ENCODE data around the gene NBPF11.
"Not testable (repeated sequence)": the region's sequence is repeated elsewhere in the genome, so short reads cannot be mapped to it uniquely, and the experiment has no call there.

NBPF11 gene

DNA sequence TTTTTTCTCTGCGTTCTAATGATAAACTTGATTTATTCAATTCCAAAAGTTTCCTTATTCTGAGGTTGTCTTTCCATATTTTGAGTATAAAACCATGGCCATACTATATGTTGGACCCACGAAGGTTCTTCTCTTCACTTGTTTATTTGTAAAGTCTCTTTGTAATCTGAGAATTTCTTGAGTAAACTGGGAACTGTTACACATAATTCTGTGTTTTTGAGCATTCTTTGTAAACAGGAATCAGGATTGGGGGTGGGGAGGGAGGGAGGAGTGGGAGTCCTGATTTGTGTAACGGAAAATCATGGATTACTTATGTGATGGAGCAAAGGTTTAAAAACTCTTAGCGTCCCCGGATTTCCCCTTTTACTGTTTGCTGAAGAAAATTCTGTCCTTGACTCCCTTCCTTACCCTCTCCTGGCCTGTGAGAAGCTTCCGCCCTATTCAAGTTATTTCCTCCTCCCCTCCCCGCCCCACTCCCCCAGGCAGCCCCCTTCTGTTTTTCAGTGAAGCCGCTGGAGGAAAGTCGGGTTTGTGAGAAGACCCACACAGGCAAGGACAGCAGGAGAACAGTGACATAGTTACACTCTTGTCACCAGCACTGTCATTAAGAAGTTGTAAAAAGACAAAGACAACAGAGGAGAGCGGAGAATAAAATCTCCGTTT lies 6.4 kb upstream of the NBPF11 start:
- Mint-ChIP-seq H3K9me3 (no peaks in the 10 kb centered on the region), H3K4me1 (peaks cover 11% of the 10 kb centered on the region), H3K36me3 (peaks cover 3% of the 10 kb centered on the region), H3K27me3 (peaks cover 3% of the 10 kb centered on the region), H3K27ac (peak overlapping the region; percentile 67), H3K4me3 (peak overlapping the region; percentile 56)
- DNase-seq (ENCODE audit: low spot score in 2 of 2), result no peak
- ATAC-seq (ENCODE audit: low read depth), result no peak

DNA sequence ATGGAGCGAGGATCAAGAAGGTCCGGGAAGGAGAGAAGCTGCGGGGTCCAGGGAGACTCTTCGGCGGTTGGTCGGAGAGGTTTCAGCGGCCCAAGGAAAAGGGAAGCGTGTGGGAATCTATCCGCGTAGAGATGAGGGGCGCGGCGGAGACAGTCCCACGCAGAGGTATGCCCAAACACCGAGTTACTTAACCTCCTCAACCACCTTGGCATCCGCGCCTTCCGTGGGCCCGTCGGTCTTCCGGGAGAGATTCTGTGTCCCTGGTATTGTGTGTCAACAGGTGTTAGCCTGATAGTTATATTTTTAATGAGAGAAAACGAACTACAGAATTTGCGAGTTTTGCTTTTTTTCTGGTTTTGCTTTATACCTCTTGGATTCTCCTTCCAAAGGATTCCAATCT lies 5.7 kb upstream of the NBPF11 start:
- peak overlapping the region; percentile 56 for H3K4me3 Mint-ChIP-seq
- peak overlapping the region; percentile 67 for H3K27ac Mint-ChIP-seq
- H3K4me1 Mint-ChIP-seq, result peaks cover 12% of the 10 kb centered on the region
- H3K9me3 Mint-ChIP-seq; H3K36me3 Mint-ChIP-seq; H3K27me3 Mint-ChIP-seq; DNase-seq (ENCODE audit: low spot score in 2 of 2); ATAC-seq (ENCODE audit: low read depth): not testable (repeated sequence)

DNA sequence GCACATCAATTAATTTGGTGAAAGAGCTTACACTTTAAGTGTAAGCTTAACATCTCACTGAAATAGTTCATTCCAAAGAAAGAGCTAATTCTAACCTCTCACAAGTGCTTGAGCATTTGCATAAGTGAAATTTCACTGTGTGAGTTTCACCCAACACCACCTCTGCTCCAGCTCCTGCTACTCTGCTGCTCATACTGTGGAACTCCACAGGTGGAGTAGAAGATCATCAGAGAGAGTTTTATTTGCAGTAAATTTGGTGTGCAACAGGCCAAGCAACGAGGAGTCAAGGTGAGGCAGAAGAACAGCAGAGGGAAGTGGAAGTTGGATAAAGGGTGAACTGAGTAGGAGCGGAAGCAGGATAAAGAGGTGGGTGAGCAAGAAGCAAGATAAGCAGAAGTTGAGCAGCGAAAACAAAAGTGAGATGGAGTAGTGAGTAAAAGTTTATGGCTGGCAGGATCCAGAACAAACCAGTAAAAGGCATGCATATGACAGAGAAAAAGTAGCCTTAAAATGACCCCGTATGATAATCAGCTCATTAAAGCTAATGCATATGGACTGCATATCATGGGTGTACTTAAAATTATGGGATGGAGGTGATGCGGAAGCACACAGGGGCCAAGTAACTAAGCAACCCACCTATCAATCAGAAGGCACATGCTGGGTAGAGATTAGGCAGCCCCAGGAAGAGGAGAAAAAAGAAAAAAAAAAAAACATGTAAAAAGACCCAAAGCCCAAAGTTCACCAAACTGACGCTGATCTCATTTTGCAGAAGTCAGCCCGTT lies 3.6 kb upstream of the NBPF11 start:
- H3K4me3 Mint-ChIP-seq, result peak overlapping the region; percentile 86
- ATAC-seq (ENCODE audit: low read depth), result peak; percentile 57

DNA sequence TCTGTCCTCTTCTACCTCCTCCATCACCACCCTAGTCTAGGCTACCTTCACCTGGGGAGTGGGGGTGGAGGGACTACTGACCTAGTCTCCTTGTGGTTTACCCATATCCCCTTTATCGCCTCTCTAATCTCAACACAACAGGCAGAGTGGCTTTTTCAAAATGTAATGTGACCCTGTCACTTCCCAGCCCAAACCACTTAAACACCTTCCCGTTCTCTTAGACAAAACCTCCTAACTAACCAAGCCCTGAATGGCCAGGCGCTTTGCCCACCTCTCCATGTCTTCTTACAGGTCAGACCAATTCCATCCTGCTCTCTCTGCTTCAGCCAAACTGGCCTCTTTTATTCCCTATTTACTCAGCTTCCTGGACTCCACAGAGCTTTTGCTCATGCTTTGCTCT lies 714 bp upstream of the NBPF11 start:
- Mint-ChIP-seq H3K4me1 (peaks cover 11% of the 10 kb centered on the region), H3K27ac (peak overlapping the region; percentile 90), H3K4me3 (peak overlapping the region; percentile 81)
- not testable (repeated sequence) for H3K9me3 Mint-ChIP-seq; ATAC-seq (ENCODE audit: low read depth); DNase-seq (ENCODE audit: low spot score in 2 of 2); H3K36me3 Mint-ChIP-seq; H3K27me3 Mint-ChIP-seq

More for the DNA sequence above, 3.6 kb upstream of the NBPF11 start:
- not testable (repeated sequence) for H3K36me3 Mint-ChIP-seq, H3K27me3 Mint-ChIP-seq, H3K9me3 Mint-ChIP-seq
- peak in 1 of 2 donors; percentile 35 for DNase-seq (ENCODE audit: low spot score in 2 of 2)
- Mint-ChIP-seq H3K27ac (peak overlapping the region; percentile 94), H3K4me1 (peaks cover 14% of the 10 kb centered on the region)

DNA sequence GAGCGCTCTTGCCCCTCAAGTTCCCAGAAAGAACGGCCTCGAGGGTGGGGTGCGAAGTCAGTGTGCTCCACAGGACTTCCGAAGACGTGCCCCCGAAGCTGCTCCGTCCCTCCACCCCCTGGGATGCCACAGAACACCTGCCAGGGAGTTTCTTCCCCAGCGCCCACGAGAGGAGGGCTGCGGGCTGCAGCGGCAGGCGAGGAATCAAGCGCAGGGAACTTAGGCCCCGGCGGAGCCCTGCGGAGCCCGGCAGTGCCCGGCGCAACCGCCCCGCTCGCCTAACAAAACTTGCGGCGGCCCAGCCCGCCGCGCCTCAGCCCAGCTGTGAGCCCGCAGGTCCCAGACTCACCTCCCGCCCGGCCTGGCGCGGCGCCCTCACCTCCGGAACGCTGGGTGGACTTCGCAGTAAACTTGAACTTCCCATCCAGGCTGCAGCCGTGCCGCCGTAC lies 686 bp downstream of the NBPF11 start:
- Mint-ChIP-seq H3K4me3 (peak overlapping the region; percentile 99), H3K27ac (peak overlapping the region; percentile 99), H3K4me1 (peaks cover 13% of the 10 kb centered on the region)
- DNase-seq (ENCODE audit: low spot score in 2 of 2) (peak; percentile 25 to 37), ATAC-seq (ENCODE audit: low read depth) (peak; percentile 15)
- H3K27me3 Mint-ChIP-seq, H3K36me3 Mint-ChIP-seq, H3K9me3 Mint-ChIP-seq: not testable (repeated sequence)

DNA sequence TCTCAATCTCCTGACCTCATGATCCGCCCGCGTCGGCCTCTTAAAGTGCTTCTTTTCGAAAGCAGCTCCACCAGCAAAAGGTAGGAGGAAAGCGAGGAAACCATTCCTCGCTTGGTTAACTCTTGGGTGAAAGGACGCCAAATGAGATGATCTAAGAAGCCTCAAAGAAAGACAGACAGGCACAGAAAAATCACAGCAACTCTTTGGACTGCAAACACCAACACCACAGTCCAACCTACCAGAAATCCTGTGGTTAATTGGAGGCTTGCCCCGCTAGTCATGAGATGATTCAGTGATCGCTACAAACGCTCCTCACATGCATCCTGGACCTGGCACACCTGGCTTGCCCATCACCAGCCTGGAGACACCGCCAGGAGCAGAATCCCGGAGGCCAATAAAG lies 1.1 kb downstream of the NBPF11 start:
- Mint-ChIP-seq H3K27ac (peak overlapping the region; percentile 99), H3K4me1 (peaks cover 12% of the 10 kb centered on the region), H3K4me3 (peak overlapping the region; percentile 99)
- not testable (repeated sequence) for H3K9me3 Mint-ChIP-seq; ATAC-seq (ENCODE audit: low read depth); H3K36me3 Mint-ChIP-seq; H3K27me3 Mint-ChIP-seq; DNase-seq (ENCODE audit: low spot score in 2 of 2)

DNA sequence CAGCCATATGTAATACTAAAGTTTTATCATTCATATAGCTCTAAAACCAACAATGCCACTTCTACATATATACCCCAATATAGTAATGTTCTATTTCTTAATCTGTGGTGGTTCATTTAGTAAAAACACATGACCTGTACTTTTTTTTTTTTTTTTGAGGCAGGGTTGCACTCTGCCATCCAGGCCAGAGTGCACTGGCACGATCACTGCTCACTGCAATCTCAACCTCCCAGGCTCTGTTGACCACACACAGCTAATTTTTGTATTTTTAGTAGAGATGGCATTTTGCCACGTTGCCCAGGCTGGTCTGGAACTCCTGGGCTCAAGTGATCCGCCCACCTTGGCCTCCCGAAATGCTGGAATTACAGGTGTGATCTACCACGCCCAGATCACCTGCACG lies 2.1 kb downstream of the NBPF11 start:
- not testable (repeated sequence) for H3K27me3 Mint-ChIP-seq; H3K9me3 Mint-ChIP-seq; H3K27ac Mint-ChIP-seq; H3K4me3 Mint-ChIP-seq; DNase-seq (ENCODE audit: low spot score in 2 of 2); H3K36me3 Mint-ChIP-seq; H3K4me1 Mint-ChIP-seq; ATAC-seq (ENCODE audit: low read depth)

DNA sequence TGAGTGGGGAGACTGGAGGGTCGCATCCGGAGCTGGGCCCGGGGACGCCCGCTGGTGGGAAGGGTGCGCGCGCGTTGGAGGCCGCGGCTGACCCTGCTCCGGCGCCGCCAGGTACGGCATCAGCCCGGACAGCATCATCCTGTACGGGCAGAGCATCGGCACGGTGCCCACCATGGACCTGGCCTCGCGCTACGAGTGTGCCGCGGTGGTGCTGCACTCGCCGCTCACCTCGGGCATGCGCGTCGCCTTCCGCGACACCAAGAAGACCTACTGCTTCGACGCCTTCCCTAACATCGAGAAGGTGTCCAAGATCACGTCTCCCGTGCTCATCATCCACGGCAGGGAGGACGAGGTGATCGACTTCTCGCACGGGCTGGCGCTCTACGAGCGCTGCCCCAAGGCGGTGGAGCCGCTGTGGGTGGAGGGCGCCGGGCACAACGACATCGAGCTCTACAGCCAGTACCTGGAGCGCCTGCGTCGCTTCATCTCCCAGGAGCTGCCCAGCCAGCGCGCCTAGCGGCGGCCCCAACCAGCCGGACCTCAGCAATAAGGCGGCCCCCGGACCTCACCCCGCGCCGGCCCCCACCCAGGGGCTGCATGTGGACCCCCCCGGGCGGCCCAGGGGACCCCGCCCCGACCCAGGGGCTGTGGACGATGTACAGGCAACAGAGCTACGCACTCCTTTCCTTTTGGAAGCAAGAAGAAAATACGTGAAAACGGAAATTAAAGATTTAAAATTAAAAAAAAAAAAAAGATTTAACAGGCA lies 2.8 kb downstream of the NBPF11 start:
- ATAC-seq (ENCODE audit: low read depth); H3K27ac Mint-ChIP-seq; H3K27me3 Mint-ChIP-seq; DNase-seq (ENCODE audit: low spot score in 2 of 2); H3K36me3 Mint-ChIP-seq; H3K4me3 Mint-ChIP-seq; H3K4me1 Mint-ChIP-seq; H3K9me3 Mint-ChIP-seq: not testable (repeated sequence)

DNA sequence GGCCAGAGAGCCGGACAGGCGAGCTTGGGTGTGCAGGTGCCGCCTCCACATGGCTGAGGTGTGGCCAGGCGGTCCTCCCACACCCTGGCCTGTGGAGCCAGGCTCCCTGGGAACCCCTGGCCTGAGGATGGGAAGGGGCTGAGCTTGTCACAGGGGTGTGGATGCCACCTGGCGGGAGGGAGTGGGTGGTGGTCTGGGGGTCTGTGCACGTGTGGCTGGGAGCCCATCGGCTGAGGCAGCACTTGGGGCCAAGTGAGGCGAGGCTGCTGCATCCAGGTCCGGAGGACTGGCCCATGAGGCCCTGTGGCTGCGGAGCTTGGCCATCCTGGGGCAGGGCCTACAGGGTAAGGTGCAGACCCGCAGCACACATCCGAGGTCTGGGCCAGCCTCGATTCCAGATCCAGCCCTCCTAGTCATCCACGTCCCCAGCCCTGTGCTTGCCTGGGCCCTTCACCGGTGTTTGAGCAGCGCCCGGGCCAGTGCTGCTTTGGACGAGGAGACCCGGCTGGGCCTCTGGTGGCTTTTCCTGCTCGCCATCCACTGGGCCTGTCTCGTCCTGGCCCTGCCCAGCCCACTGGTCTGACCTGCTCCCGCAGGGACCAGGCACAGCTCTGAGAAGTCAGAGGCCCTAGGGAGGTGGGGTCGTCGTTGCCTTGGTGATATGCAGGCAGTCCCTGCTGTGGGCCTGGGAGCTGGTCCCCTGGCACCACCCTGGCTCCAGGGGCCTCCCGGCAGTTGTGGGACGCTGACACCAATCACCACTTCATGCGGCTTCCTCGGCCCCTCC lies 4.8 kb downstream of the NBPF11 start:
- H3K9me3 Mint-ChIP-seq; ATAC-seq (ENCODE audit: low read depth); H3K27ac Mint-ChIP-seq; DNase-seq (ENCODE audit: low spot score in 2 of 2); H3K4me3 Mint-ChIP-seq; H3K27me3 Mint-ChIP-seq; H3K4me1 Mint-ChIP-seq; H3K36me3 Mint-ChIP-seq: not testable (repeated sequence)

DNA sequence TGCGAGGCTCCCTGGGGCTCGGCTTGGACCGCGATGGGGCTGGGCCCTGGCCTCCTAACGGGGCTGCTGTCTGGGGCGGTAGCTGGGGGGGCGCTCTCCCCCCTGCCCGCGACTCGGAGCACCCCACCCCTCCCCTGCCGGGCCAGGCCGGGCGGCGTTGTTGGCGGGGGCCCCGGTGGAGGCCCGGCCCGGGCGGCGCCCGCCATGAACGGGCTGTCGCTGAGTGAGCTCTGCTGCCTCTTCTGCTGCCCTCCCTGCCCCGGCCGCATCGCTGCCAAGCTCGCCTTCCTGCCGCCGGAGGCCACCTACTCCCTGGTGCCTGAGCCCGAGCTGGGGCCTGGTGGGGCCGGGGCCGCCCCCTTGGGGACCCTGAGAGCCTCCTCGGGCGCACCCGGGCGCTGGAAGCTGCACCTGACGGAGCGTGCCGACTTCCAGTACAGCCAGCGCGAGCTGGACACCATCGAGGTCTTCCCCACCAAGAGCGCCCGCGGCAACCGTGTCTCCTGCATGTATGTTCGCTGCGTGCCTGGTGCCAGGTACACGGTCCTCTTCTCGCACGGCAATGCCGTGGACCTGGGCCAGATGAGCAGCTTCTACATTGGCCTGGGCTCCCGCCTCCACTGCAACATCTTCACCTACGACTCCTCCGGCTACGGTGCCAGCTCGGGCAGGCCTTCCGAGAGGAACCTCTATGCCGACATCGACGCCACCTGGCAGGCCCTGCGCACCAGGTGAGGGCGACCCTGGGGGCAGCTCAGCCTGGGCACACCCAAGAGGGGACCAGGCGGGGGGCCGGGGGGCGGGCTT lies 5.7 kb downstream of the NBPF11 start:
- H3K27ac Mint-ChIP-seq; H3K36me3 Mint-ChIP-seq; H3K27me3 Mint-ChIP-seq; ATAC-seq (ENCODE audit: low read depth); DNase-seq (ENCODE audit: low spot score in 2 of 2); H3K4me1 Mint-ChIP-seq; H3K4me3 Mint-ChIP-seq; H3K9me3 Mint-ChIP-seq: not testable (repeated sequence)

DNA sequence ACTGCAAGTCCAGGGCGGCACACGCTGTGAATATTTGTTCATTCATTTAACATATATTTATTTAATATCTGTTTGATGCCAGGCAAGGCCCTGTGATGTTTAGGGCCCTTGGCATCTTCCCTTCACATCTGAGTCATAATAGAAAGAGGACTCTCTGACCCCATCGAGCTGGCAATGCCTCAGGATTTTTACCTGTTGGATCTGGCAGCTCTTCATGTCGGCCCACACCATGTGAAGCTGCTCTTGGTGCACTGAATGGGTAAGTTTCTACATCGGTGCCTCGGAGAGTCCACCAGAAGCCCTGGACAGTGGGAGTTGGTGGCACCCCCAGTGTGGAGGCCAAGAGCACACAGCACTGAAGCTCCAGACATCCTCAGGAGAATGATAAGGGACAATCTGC lies 8.9 kb downstream of the NBPF11 start:
- H3K27ac Mint-ChIP-seq; H3K4me1 Mint-ChIP-seq; H3K36me3 Mint-ChIP-seq; H3K27me3 Mint-ChIP-seq; DNase-seq (ENCODE audit: low spot score in 2 of 2); H3K4me3 Mint-ChIP-seq; H3K9me3 Mint-ChIP-seq; ATAC-seq (ENCODE audit: low read depth): not testable (repeated sequence)

DNA sequence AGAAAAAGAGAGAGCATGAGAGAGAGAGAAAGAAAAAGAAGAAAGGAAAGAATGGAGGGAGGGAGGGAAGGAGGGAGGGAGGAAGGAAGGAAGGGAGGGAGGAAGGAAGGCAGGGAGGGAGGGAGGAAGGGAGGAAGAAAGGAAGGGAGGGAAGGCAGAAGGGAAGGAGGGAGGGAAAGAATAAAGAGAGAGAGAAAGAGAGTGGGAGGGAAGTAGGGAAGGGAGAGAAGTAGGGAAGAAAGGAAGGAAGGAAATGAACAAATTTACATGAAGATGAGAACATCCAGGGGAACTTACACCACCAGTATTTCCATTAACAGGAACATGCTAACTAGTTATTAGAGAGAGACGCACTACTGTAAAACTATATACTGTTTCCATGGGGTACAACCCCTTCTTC lies 10.1 kb downstream of the NBPF11 start:
- not testable (repeated sequence) for H3K27ac Mint-ChIP-seq; H3K27me3 Mint-ChIP-seq; DNase-seq (ENCODE audit: low spot score in 2 of 2); H3K9me3 Mint-ChIP-seq; ATAC-seq (ENCODE audit: low read depth); H3K4me3 Mint-ChIP-seq; H3K4me1 Mint-ChIP-seq; H3K36me3 Mint-ChIP-seq

DNA sequence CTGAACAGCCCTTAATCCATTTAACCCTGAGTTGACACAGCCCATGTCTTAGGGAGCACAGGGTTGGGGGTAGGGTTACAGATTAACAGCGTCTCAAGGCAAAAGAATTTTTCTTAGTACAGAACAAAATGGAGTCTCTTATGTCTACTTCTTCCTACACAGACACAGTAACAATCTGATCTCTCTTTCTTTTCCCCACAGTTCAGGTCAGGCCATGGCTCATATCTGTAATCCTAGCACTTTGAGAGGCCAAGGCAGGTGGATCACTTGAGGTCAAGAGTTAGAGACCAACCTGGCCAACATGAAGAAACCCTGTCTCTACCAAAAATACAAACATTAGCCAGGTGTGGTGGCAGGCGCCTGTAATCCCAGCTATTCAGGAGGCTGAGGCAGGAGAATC lies 13.5 kb downstream of the NBPF11 start:
- not testable (repeated sequence) for DNase-seq (ENCODE audit: low spot score in 2 of 2); H3K27ac Mint-ChIP-seq; H3K9me3 Mint-ChIP-seq; H3K4me3 Mint-ChIP-seq; H3K4me1 Mint-ChIP-seq; H3K27me3 Mint-ChIP-seq; ATAC-seq (ENCODE audit: low read depth); H3K36me3 Mint-ChIP-seq
